GM18520 (cell line): ENCODE results near the gene ZCCHC8.
"Not testable (repeated sequence)": the region's sequence is repeated elsewhere in the genome, so short reads cannot be mapped to it uniquely, and the experiment has no call there.

Experiments used
- ATAC-seq: cut with Tn5 transposase; IDR thresholded peaks from one replicate; pipeline ENCODE4 v1.9.1; 2021; ENCODE audit not compliant: unreplicated experiment

ZCCHC8 gene

DNA sequence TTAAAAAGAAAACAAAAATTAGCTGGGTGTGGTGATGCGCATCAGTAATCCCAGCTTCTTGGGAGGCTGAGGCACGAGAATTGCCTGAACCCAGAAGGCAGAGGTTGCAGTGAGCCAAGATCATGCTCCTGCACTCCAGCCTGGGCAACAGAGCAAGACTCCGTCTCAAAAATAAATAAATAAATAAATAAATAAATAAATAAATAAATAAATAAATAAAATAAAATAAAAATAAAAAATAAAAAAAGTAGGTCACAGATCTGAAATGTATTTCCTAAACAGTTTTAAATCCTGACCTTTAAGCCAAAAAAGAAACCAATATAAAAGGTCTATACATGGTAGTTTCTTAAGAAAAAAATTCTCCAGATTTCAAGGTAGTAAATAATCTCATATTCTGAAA lies 12.3 kb upstream of the ZCCHC8 start:
- not testable (repeated sequence) for ATAC-seq

DNA sequence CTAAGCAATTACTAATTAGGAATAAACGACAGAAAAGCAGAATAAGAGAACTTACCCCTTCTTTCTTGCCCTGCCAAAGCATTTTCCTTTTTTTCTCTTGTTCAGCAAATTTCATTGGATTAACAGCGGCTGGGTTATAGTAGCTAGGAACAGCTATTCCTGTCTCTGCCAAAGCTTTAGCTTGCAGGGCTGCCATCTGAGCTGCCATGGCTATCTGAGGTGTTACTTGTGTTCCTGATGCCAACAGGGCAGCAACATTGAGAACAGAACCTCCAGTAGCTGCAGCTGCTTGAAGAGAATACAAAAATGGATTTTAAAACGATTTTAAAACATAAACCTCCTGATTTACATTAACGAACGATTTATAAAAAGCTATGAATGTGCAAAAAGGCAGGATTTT lies 7.4 kb upstream of the ZCCHC8 start:
- no peak for ATAC-seq

DNA sequence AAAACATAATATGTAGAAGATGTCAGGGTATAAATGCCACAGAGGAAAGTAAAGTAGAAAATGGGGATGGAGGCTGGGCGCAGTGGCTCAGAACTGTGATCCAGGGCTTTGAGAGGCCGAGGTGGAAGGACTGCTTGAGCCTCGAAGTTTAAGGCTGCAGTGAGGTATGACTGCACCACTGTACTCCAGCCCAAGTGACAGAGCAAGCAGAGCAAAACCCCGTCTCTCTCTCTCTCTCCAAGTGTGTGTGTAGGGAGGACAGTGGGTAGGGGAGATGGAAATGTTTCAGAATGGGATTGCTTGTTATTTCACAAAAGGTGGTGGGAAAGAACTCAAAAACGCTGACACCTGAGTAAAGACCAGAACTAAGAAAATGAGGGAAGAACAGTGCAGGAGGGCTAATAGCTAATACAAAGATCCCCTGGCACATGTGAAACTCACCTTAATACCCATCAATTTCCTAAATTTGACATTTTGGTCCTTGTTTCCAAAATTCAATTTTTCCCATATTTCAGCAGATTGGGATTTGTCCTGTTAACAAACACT lies 5.7 kb upstream of the ZCCHC8 start:
- no peak for ATAC-seq

DNA sequence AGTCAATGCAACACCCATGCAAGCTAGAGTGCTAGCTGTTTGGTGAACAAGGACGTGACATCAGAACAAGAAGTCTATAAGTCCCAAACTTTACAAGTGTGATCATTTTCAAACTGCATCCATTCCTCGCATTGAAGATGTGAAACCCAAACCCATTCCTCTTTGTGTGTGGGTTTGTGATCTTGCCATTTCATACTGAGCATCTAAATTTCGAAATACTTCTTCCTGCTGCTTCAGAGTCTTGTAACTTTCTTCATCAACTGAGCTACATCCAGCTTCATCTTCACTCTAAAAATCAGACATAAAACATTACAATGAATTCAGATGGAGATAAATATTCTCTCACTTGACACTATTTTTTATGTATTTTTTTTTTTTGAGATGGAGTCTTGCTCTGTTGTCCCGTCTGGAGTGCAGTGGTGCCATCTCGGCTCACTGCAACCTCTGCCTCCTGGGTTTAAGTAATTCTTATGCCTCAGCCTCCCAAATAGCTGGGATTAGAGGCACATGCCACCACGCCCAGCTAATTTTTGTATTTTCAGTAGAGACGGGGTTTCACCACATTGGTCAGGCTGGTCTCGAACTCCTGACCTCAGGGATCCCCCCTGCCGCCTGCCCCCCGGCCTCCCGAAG lies 4.8 kb upstream of the ZCCHC8 start:
- no peak for ATAC-seq

DNA sequence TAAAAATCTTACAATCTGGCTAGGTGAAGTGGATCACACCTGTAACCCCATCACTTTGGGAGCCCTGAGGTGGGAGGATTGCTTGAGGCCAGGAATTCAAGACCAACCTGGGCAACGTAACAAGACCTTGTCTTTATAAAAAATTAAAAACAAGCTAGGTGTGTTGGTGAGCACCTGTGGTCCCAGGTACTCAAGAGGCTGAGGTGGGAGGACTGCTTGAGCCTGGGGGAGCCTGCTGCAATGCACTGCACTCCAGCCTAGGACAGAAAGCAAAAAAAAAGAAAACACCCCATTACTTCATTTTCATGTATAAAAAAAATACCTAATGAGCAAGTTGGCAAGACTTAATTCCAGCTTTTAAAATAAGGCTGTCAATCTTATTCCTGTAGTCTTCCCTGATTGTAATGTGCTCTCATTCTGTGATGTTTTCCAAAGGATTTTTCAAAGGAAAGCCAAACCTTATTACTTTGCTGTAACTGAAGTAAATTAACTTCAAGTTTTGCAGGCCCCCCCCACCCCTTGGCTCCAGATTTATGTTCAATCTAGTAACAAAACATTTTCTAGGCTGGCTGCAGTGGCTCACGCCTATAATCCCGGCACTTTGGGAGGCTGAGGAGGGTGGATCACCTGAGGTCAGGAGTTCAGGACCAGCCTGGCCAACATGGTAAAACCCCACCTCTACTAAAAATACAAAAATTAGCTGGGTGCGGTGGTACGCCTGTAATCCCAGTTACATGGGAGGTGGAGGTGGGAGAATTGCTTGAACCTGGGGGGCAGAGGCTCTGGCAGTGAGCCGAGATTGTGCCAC lies 3.3 kb upstream of the ZCCHC8 start:
- ATAC-seq: no peak

DNA sequence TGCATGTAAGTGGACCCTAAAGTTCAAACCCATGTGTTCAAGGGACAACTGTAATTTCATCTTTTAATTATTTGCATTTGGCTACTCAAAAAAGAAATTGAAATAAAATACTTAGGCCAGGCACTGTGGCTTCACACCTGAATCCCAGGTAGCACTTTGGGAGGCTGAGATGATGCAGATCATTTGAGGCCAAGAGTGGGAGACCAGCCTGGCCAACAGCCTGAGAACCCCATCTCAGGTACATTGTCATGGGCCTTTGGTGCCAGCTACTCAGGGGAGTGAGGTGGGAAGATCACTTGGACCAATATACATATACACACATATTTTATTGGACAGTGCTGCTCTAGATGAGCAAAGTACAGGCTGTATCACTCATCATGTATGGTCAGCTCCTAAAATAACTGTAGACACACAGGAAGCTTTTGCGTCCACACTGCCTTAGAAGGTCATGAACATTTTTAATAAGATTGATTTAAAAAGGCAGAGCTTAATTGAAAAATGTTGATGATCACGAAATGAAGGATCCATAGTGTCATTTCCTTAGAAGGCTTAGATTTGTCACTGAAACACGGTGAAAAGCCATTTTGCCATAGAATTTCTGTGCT lies 2.5 kb upstream of the ZCCHC8 start:
- no peak for ATAC-seq

DNA sequence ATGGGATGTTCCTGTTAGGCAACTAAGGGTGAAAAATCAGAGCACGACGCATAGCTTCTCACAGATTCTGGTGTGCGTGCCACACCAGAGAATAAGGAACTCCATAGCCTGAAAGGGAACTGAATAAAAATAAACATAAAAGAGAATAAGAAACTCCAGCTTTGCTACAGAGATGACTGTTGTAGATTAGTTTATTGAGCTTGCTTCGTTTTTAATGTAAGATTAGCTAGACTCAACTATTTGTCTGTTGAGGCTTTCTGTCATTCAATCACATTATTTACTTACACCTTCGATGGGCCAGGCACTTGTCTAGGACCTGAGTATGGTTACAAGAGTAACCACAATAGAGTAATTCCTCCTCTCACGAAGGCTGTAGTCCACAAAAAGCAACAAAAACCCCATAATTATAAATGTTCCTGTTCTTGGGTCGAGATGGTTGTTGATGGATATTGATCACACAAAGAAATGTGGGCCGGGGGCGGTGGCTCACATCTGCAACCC lies 807 bp upstream of the ZCCHC8 start:
- ATAC-seq: no peak

DNA sequence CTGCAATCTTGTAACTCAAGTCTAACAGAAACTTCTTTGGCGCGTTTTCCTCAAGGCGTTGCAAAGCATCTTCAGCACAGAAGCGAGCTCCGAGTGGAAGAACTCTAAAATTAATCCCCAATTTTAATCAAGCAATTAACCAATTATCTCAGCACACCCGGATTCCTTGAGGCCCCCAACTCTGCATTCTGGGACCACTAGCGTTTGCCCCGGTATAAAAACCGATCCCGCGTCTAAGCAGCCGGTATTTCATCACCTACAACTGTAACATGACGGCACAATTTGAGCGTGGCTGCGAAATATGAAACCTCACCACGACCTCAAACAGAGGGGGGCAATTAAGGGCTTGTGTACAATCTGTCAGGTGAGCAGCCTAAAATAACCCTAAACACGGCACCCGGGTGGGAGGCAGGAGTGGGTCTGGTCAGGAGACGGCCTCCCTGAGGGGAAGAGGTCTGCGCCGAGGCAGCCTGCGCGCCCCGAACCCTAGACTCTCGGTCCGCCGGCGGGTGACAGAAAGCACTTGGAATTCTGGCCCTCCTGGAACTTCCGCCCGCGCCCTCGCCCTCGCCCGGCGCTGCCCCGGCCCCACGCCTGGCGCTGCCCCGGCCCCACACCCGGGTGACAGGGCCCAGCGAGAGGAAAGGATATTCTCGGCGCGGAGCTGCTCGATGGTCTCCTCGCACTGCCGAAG lies 594 bp downstream of the ZCCHC8 start:
- ATAC-seq: peak; percentile 4

DNA sequence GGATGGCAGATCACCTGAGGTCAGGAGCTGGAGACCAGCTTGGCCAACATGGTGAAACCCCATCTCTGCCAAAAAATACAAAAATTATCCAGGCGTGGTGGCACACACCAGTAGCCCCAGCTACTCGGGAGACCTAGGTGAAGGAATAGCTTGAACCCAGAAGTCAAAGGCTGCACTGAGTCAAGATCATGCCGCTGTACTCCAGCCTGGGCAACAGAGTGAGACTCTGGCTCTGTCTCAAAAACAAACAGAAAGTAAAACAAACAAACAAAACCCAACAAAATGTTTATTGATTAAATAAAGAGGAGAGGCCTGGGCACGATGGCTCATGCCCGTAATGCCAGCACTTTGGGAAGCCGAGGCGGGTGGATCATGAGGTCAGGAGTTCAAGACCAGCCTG lies 5.5 kb downstream of the ZCCHC8 start:
- no peak for ATAC-seq

DNA sequence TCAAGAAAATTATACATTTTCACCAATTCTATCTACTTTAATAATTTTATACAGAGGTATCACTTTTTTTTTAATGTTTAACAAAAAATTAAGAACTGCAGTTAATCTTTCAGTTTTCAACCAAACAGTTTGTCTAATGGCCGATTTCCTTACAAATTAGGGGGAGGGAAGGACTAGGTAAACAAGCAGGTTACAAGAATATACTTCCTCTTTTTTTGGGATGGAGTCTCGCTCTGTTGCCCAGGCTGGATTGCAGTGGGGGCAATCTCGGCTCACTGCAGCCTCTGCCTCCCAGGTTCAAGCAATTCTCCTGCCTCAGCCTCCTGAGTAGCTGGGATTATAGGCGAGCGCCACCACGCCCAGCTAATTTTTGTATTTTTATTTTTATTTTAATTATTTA lies 7.5 kb downstream of the ZCCHC8 start:
- not testable (repeated sequence) for ATAC-seq

DNA sequence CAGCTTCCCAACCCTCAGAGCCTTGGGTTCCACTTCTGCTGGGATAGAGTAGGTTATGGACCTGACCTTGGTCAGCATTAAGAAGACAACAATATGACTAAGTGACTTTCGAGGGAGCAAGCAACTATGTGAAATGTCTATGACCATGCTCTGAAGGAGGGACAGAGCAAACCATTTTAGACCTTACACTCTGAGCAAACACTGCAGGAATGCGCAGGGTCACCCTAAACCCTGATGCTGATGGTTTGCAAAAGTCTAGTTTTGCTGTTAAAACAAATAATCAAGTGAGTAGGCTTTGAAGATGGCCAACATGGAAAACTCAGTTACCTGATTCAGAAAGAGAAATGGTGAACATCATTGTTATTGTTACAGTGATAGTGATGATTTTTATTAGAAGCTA lies 8.7 kb downstream of the ZCCHC8 start:
- ATAC-seq: no peak

DNA sequence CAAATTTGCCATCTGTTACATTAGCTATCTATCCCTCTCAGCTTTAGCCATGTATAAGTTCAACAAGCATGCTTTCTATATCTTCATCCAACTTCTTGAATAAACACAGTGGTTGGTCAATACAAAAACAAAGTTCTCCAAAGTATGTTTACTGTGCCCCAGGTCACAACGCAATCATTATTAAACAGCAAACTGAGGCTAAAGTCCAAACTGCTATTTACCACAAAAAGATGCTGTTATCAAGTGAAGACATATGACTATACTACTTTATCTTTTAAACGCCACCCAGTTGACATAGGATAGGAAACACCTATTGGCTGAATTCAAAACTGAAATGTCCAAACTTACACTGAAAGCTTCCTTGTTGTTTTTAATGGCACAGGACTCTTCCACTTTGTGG lies 11.7 kb downstream of the ZCCHC8 start:
- ATAC-seq: no peak

DNA sequence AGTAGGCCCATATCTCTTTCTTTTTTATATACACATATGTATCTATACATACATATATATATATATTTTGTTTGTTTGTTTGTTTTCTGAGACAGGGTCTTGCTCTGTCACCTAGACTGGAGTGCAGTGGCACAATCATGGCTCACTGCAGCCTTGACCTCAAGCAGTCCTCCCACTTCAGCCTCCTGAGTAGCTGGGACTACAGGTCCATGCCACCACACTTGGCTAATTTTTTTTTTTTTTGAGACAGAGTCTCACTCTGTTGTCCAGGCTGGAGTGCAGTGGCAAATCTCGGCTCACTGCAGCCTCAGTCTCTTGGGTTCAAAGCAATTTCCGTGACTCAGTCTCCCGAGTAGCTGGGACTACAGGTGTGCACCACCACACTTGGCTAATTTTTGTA lies 12.9 kb downstream of the ZCCHC8 start:
- not testable (repeated sequence) for ATAC-seq

DNA sequence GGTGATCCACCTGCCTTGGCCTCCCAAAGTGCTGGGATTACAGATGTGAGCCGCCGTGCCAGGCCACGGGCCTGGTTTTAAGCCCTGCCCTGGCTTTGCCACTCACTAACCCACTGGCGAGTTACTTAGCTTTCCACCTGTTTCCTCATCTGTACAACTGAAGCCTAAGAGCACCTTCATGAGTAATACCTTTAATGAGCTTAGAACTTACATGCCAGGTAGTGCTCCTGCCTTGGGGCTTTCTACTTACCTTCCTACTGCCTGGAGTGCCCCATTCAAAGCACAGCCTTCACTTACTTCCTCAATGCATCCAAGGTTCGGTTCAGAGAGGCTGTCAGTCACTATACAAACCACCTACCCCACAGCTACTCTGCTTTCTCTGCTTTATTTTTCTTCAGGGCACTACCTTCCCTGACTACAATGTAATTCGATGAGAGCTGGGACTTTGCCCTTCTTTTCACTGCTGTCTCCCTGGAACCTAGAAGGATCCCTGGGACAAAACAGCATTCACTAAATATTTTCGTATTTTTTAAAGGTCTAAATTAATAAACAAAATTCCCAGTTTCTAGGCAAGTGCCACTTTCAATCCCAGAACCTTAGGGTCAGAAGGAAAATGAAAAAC lies 13.8 kb downstream of the ZCCHC8 start:
- no peak for ATAC-seq

DNA sequence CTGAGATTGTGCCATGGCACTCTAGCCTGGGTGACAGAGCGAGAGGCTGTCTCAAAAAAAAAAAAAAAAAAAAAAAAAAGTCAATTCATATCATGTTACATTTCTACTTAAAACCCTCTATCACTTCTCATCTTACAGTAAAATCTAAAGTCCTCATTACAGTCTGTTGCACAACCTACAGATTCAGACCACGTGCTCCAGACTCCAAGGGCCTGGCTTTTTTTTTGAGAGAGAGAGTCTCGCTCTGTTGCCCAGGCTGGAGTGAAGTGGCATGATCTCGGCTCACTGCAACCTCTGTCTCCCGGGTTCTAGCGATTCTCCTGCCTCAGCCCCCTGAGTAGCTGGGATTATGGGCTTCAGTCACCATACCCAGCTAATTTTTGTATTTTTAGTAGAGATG lies 14.4 kb downstream of the ZCCHC8 start:
- not testable (repeated sequence) for ATAC-seq

DNA sequence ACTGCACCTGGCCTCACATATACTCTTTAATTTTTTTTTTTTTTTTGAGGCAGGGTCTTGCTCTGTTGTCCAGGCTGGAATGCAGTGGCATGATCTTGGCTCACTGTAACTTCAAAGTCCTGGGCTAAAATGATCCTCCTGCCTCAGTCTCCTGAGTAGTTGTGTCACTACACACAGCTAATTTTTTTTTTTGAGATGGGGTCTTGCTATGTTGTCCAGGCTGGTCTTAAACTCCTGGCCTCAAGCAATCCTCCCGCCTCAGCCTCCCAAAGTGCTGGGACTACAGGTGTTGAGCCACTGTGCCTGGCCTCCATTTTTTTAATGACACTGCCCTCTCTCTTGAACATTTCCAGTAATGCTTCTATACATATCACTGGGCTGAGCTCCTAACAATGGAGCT lies 16.3 kb downstream of the ZCCHC8 start:
- ATAC-seq: not testable (repeated sequence)

DNA sequence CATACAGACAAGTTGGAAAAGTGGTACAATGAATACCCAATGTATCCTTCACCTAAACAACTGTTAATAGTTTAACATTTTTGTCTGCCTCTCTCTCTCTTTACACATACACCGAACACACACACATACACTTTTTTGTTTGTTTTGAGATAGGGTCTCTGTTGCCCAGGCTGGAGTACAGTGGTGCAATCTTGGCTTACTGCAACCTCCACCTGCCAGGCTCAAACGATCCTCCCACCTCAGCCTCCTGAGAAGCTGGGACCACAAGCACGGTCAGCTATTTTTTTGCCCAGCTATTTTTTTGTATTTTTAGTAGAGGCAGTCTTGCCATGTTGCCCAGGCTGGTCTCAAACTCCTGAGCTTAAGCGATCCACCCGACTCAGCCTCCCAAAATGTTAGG lies 16.8 kb downstream of the ZCCHC8 start:
- ATAC-seq: no peak

DNA sequence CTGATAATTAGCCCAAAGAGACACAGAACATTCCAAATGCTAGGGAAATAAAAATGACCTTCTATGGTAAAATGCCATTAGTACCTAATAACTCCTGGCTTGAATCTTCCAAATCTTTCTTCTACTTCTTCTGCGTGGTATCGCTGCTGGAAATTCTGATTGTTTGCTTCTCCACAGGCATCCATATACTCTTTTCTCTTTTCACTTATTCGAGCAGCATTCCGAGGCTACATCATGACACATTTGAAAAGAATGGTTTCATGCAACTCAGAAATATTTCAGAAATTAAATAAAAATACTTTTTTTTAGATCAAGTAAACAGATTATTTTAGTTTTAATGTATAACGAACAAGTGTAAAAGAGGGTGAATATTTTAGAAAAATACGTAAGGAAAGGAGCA lies 18.9 kb downstream of the ZCCHC8 start:
- ATAC-seq: no peak

DNA sequence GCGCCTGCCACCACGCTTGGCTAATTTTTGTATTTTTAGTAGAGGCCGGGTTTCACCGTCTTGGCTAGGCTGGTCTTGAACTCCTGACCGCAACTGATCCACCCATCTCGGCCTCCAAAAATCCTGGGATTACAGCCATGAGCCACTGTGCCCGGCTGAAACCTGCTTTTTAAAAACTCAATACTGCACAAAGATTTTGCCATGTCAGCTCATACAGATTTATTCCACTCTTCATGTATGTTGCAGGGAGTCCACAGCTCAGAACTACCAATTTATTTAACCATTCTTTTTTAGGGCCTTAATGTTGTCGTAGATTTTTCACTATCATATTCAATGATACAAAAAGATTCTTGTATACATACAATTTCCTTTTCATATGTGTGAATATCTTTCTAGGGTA lies 20.0 kb downstream of the ZCCHC8 start:
- ATAC-seq: no peak

DNA sequence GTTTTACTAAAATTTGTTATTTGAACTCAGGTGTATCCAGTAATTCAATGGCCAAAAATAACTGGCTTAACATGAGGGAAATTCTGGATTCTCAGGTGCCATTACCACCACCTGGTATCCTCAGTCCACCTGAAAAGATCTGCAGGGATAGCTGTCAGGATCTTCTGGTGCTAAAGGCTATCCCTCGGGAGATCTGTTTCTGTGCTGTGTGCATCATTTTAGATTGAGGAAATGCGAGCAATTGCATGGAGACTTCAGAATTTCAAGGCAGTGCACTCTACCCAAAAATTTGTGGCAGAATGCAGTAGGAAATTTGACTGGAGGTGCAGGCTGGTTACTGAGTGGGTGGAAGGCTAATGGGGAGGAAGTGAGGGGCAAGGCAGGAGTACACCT lies 26.4 kb downstream of the ZCCHC8 start:
- no peak for ATAC-seq
